ACC112 (cell line): Measurements from ENCODE around the gene FAM20C.

Experiments used
- H2AFZ ChIP-seq: fragments of 200-600 bp; sonication (generic); one replicate; pipeline ENCODE4 v1.6.0; 2017; ENCODE audit warnings: antibody characterized with exemption, low read length; ENCODE audit not compliant: unreplicated experiment
- H3K27ac ChIP-seq: fragments of 200-600 bp; sonication (generic); 2 replicates; pipeline ENCODE4 v1.5.1; 2014; ENCODE audit warnings: low read depth, mild to moderate bottlenecking, antibody characterized with exemption, low read length, moderate library complexity
- H3K27me3 ChIP-seq: fragments of 200-600 bp; sonication (generic); 2 replicates; pipeline ENCODE4 v1.6.1; 2014; ENCODE audit warnings: mild to moderate bottlenecking, antibody characterized with exemption, low read length, moderate library complexity, mixed read lengths; ENCODE audit not compliant: insufficient read depth
- H3K36me3 ChIP-seq: fragments of 200-600 bp; sonication (generic); 2 replicates; pipeline ENCODE4 v1.6.1; 2016; ENCODE audit warnings: mild to moderate bottlenecking, antibody characterized with exemption, low read length, moderate library complexity, mixed read lengths; ENCODE audit not compliant: insufficient read depth
- H3K4me1 ChIP-seq: fragments of 200-600 bp; sonication (generic); one replicate; pipeline ENCODE4 v1.6.1; 2016; ENCODE audit warnings: low read length, mixed read lengths; ENCODE audit not compliant: insufficient read depth, unreplicated experiment, control insufficient read depth
- H3K4me3 ChIP-seq: fragments of 200-600 bp; sonication (generic); 2 replicates; pipeline ENCODE4 v1.5.1; 2014; ENCODE audit warnings: mild to moderate bottlenecking, low read depth, low read length
- H3K79me2 ChIP-seq: fragments of 200-600 bp; sonication (generic); one replicate; pipeline ENCODE4 v1.6.0; 2016; ENCODE audit warnings: low read length; ENCODE audit not compliant: control insufficient read depth, unreplicated experiment, insufficient read depth

The FAM20C gene

DNA sequence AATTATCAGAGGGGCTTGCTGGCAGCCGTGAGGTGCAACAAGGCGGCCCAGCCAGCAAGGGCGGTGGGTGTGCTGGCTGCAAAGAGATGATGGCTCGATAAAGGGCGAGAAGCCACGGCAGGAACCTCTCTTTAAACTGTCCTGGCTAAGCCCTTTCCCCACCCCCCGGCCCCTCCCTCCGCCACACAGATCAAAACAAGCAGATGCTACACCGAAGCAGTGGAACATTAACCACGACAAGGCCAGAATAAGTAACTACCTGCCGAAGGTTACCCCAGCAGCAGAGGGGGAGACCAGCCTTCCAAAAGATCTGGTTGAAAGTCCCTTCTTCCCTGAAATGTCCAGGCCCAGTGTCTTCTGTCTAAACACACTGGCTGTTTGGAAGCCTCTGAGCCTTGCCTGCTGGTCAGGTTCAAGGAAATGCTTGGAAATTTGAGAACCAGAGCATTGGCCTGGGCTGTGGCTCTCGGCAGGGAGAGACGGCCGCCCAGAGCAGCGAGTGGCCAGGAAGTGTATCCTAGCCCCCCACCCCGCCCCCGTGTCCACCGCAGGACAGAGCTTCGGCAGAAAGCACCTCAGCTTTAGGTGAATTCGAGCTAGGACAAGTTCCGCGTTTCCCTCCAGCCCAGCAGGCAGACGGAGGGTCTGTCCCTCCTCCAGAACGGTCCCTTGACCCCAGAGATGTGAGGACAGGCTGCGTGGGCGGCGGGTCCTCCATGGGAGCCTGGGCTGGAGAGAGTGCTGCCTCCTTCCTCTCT is 2.1 kb downstream of the FAM20C start:
- 0 out of 2 replicates have a peak overlapping the region, but pooled peaks have one; percentile 1 for H3K27ac ChIP-seq
- no peak overlapping the region for H2AFZ ChIP-seq
- H3K4me3 ChIP-seq, result peak overlapping the region; percentile 90
- H3K27me3 ChIP-seq, result no peaks in the 10 kb centered on the region
- peaks cover 48% of the 10 kb centered on the region for H3K79me2 ChIP-seq
- peaks cover 17% of the 10 kb centered on the region for H3K4me1 ChIP-seq
- peaks cover 36% of the 10 kb centered on the region for H3K36me3 ChIP-seq

DNA sequence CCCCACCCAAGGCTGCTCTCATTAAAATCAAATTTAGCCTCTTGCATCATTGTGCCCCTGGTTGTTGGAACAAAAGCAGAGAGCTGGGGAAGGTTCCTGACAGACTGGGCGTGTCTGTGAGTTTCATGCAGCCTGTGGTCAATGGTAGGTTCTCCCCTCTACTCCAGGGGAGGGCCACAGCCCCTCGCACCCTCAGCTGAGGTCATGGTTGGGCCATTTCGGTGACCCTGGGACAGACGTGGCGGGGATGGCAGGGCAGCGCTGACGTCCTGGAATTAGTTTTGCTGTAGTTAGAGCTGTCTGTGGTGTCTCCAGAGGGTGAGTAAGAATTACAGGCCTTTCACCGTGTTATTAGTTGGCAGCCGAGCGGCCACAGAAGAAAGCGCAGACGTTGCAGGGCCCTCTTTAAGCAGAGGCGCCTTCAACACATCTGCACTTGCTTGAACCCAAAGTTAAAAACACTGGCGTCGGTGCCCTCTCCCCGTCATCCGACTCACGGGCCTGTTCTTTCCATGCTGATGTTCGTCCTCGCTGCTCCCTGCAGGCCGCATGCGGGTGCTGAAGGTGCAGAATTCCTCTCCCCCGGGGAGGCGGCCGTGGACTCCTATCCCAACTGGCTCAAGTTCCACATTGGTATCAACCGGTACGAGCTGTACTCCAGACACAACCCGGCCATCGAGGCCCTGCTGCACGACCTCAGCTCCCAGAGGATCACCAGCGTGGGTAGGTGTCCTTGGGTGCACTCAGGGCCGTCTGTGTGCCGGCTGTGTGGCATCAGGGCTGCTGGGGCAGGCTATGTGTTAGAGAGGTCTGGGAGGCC is 2.8 kb downstream of the FAM20C start:
- H2AFZ ChIP-seq, result no peak overlapping the region
- H3K4me3 ChIP-seq, result peak overlapping the region; percentile 90
- 0 out of 2 replicates have a peak overlapping the region, but pooled peaks have one; percentile 1 for H3K27ac ChIP-seq
- peaks cover 37% of the 10 kb centered on the region for H3K36me3 ChIP-seq
- H3K4me1 ChIP-seq, result peaks cover 17% of the 10 kb centered on the region
- no peaks in the 10 kb centered on the region for H3K27me3 ChIP-seq
- H3K79me2 ChIP-seq, result peaks cover 52% of the 10 kb centered on the region

DNA sequence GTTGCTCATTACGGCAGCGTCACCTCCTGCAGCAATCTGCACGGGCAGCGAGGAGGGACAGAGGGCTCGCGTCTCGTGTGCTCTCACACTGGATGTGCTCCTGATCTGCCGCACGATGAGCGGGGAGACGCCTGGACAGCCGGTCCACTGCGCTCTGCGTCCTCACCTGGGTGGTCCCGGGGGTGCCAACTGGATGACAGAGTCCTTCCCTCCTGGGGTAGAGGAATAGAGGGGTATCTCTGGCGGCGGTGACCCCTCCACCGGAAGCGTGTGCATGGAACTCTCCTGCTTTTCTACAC is 3.4 kb downstream of the FAM20C start:
- H3K4me3 ChIP-seq, result peak overlapping the region; percentile 90
- peaks cover 37% of the 10 kb centered on the region for H3K36me3 ChIP-seq
- no peak overlapping the region for H2AFZ ChIP-seq
- peaks cover 52% of the 10 kb centered on the region for H3K79me2 ChIP-seq
- peaks cover 17% of the 10 kb centered on the region for H3K4me1 ChIP-seq
- H3K27me3 ChIP-seq, result no peaks in the 10 kb centered on the region
- H3K27ac ChIP-seq, result no peak overlapping the region

DNA sequence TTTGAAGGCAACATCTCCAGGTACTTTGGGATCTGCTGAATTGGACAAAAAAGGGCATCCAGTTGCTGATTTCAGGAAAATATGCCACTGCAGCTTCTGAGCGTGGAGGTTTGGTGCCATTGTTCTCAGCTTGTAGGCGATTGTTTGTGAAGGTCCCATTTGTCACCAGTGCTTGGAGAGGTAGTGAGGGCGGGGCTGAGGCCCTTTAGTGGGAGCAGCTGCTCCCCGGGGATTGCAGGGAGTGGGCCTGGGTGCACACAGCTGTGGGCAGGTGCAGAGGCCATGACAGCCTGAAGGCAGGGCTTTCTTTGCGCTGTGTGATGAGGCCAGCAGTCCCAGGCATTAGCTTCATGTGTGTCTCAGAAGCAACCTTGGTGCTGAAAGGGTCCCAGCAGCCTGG is 3.9 kb downstream of the FAM20C start:
- H3K36me3 ChIP-seq, result peaks cover 37% of the 10 kb centered on the region
- H2AFZ ChIP-seq, result no peak overlapping the region
- H3K4me3 ChIP-seq, result peak overlapping the region; percentile 90
- no peak overlapping the region for H3K27ac ChIP-seq
- H3K4me1 ChIP-seq, result peaks cover 12% of the 10 kb centered on the region
- peaks cover 52% of the 10 kb centered on the region for H3K79me2 ChIP-seq
- no peaks in the 10 kb centered on the region for H3K27me3 ChIP-seq

DNA sequence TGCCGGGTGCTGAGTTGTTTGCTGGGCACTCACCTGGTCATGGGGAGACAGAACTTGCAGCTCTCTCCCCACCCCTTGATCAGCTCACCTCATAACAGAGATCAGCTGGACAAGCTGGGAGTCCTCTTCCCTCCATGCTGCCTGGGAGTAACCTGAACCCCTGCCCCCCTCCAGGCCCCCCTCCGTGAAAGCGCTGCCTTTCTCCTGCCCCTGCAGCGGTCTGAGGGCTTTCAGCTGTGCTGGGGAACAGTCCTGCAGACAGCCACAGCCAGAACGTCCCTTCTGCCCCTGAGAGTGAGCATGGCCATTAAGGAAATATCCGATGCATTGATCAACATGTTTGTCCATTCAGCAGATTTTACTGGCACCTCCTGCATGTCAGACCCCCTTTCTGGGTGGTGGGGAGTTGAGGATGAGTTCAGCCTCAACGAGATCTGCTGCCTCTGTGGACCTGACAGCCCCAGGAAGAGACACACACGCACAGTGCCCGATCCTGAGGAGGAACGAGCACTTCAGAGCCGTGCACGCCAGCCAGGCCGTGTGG is 4.5 kb downstream of the FAM20C start:
- Histone ChIP-seq H3K36me3 (peaks cover 37% of the 10 kb centered on the region), H2AFZ (no peak overlapping the region), H3K79me2 (peaks cover 55% of the 10 kb centered on the region), H3K4me1 (peaks cover 11% of the 10 kb centered on the region), H3K27ac (no peak overlapping the region), H3K4me3 (no peak overlapping the region; the same call in 1 of the 2 replicates), H3K27me3 (no peaks in the 10 kb centered on the region)

DNA sequence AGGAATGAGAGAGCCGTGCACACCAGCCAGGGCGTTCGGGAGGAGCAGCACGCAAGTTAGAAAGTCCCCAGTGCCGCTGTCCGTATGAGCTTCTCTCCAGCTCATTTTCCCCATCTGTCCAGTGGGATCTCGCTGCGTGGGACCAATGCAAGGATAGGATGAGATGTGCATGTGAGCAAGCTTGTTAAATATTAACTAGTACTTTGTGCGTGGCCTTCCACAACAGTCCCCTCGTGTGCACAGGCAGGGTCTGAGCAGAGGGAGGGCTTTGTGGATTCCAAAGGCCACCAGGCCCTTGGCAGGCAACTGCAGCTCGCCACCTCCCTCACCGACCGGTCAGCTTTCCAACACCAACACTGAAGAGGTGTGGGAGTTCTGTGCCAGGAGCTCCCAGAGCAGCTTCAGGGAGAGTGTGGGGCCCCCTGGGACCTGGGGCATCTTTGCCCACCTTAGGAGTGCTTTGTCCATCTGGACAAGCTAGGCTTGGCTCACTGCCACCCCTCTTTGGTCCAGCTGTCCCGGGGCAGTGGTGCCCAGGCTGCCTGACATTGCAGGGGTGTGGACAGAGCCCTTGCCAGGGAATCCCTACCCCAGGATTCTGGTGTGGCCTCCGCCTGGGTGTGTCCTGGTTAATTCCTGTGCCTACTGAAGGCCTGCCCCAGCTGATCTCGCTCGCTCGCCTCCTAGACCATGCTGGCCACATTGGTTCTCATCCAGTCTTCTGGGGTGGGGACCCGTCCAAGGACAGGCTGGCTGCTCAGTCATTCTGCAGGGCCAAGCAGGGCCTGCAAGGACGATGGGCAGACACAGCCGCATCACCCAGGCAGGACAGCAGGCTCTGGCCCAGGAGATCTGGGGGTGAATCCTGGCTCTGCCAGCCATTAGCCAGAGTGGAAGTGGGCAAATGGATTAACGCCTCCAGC is 5.3 kb downstream of the FAM20C start:
- H3K4me3 ChIP-seq, result no peak overlapping the region
- peaks cover 37% of the 10 kb centered on the region for H3K36me3 ChIP-seq
- H3K27me3 ChIP-seq, result no peaks in the 10 kb centered on the region
- peaks cover 57% of the 10 kb centered on the region for H3K79me2 ChIP-seq
- peaks cover 11% of the 10 kb centered on the region for H3K4me1 ChIP-seq
- no peak overlapping the region for H3K27ac ChIP-seq
- H2AFZ ChIP-seq, result no peak overlapping the region

DNA sequence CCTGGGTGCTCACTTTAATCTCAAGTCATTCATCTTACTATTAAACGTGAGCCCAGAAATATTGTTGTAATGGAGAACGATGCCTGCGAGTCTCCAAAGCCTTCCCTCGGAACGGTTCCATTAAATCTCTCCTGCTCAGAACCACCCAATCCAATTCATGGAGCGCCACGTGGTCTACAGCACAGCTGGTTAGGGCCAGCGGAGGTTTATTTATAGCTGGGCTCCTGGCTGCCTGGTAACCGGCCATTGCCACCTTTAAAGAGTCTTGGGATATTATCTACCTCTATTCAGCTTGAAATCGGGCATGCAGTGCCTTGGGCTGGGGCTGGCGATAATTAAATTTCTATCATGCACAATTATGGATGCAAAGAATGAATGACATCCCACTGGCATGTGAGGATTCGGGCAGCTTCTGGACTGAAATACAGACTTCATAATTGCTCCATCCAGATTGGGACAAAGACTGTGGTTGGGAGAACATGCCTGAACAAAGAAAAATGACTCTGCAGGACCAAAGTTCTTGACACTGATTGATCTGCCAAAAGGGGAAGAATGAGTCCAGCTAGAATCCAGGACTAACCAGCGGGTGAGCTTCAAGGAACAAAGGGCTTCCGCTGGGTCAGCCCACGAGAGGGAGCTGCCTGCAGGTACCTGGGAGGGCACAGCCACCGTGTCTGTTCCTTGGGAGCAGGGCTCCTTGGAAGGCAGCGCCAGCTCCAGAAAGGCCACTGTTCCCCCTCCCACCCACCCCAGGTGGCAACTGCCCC is 7.3 kb downstream of the FAM20C start:
- Histone ChIP-seq H3K36me3 (peaks cover 45% of the 10 kb centered on the region), H3K4me1 (peaks cover 11% of the 10 kb centered on the region), H3K27ac (no peak overlapping the region), H3K79me2 (peaks cover 37% of the 10 kb centered on the region), H2AFZ (no peak overlapping the region), H3K27me3 (no peaks in the 10 kb centered on the region), H3K4me3 (no peak overlapping the region)

DNA sequence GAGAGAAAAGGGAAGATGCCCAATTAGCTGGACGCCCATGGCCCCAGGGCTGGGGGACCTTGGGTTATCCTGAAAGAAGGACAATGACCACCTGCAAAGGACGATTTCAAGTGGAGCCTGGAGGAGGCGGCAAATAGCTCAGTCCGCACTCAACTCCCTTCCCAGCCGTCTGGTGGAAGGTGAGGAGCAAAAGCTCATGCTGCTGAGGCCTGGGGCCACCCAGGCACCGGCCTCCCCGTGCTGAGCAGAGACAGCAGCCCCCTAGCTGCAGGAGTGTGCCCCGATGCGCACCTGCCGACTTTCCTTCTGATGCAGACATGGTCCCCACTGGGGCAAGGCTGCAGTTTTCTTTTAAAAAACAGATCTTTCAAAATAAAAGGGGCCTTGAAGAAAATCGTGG is 7.9 kb downstream of the FAM20C start:
- H3K79me2 ChIP-seq, result peaks cover 31% of the 10 kb centered on the region
- no peak overlapping the region for H3K27ac ChIP-seq
- H3K27me3 ChIP-seq, result no peaks in the 10 kb centered on the region
- H2AFZ ChIP-seq, result no peak overlapping the region
- peaks cover 45% of the 10 kb centered on the region for H3K36me3 ChIP-seq
- H3K4me3 ChIP-seq, result no peak overlapping the region
- H3K4me1 ChIP-seq, result peaks cover 11% of the 10 kb centered on the region

DNA sequence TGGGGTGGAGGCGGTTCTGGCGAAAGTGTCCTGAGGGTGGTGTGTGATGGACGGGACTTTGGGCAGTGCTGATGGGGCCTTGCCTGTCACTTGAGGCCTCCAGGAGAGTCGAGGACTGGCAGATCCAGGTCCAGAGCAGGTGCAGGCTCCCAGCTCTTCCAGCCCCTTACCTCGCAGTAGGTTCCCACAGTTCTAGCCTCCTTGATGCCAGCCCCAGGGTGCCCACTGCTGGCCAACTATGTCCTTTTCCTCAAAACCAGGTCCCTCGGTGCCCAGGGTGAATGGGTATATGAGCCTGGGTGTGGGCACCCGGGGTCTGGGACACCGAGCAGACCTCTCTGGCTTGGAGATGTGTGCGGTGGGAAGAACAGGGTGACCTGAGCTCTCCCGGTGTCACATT is 8.3 kb downstream of the FAM20C start:
- H3K27ac ChIP-seq, result no peak overlapping the region
- H3K4me1 ChIP-seq, result peaks cover 7% of the 10 kb centered on the region
- peaks cover 27% of the 10 kb centered on the region for H3K79me2 ChIP-seq
- peaks cover 40% of the 10 kb centered on the region for H3K36me3 ChIP-seq
- H3K4me3 ChIP-seq, result no peak overlapping the region
- no peak overlapping the region for H2AFZ ChIP-seq
- H3K27me3 ChIP-seq, result no peaks in the 10 kb centered on the region
